ENCODE results near the gene TRIM25. TPM values are rescaled to one million over a fixed set of nuclear protein-coding genes. Genes with fewer than 3 reads are reported as not detected.

TRIM25 gene
- total RNA-seq, 1 experiment from 2014 or later, result 6.2 TPM

- DNase-seq (ENCODE audit: low read depth), result no peak
These were observed 14.7 kb upstream of the TRIM25 start for GRCh38 chr17:56928586-56928985.

GRCh38 chr17:56926704-56927103 lies 12.9 kb upstream of the TRIM25 start:
- DNase-seq (ENCODE audit: low read depth), result no peak

GRCh38 chr17:56926270-56926669 lies 12.4 kb upstream of the TRIM25 start:
- no peak for DNase-seq (ENCODE audit: low read depth)

GRCh38 chr17:56925088-56925487 lies 11.2 kb upstream of the TRIM25 start:
- no peak for DNase-seq (ENCODE audit: low read depth)

- DNase-seq (ENCODE audit: low read depth), result no peak
These were observed 5.9 kb upstream of the TRIM25 start for GRCh38 chr17:56919717-56920116.

- DNase-seq (ENCODE audit: low read depth), result no peak
These were observed 5.1 kb upstream of the TRIM25 start for GRCh38 chr17:56918916-56919315.

GRCh38 chr17:56917559-56918296 lies 3.9 kb upstream of the TRIM25 start:
- DNase-seq (ENCODE audit: low read depth), result peak; percentile 29

GRCh38 chr17:56914581-56915273 lies 878 bp upstream of the TRIM25 start:
- no peak for DNase-seq (ENCODE audit: low read depth)

GRCh38 chr17:56913353-56913866 lies 439 bp downstream of the TRIM25 start:
- DNase-seq (ENCODE audit: low read depth), result no peak

- no peak for DNase-seq (ENCODE audit: low read depth)
These were observed 893 bp downstream of the TRIM25 start for GRCh38 chr17:56913000-56913311.

- DNase-seq (ENCODE audit: low read depth), result no peak
These were observed 1.5 kb downstream of the TRIM25 start for GRCh38 chr17:56912105-56912999.

- DNase-seq (ENCODE audit: low read depth), result no peak
These were observed 3.2 kb downstream of the TRIM25 start for GRCh38 chr17:56910509-56911235.

- DNase-seq (ENCODE audit: low read depth), result no peak
These were observed 3.9 kb downstream of the TRIM25 start for GRCh38 chr17:56909742-56910508.

- DNase-seq (ENCODE audit: low read depth), result peak; percentile 20
These were observed 5.8 kb downstream of the TRIM25 start for GRCh38 chr17:56908001-56908542.

- no peak for DNase-seq (ENCODE audit: low read depth)
These were observed 10.3 kb downstream of the TRIM25 start for GRCh38 chr17:56903560-56903959.

GRCh38 chr17:56902348-56902747 lies 11.5 kb downstream of the TRIM25 start:
- DNase-seq (ENCODE audit: low read depth), result peak; percentile 70

GRCh38 chr17:56899403-56899802 lies 14.4 kb downstream of the TRIM25 start:
- no peak for DNase-seq (ENCODE audit: low read depth)

GRCh38 chr17:56898874-56899273 lies 15.0 kb downstream of the TRIM25 start:
- DNase-seq (ENCODE audit: low read depth), result no peak

- DNase-seq (ENCODE audit: low read depth), result no peak
These were observed 16.0 kb downstream of the TRIM25 start for GRCh38 chr17:56897646-56898424.

- no peak for DNase-seq (ENCODE audit: low read depth)
These were observed 16.9 kb downstream of the TRIM25 start for GRCh38 chr17:56896968-56897359.
